ENCODE results near the gene GNPDA1.
A peak's percentile ranks its signal among the peaks of the same experiment; 100 is the strongest.

GRCh38 chr5:142000704-142001484 lies 11.9 kb downstream of the GNPDA1 start:
- TF ChIP-seq CTCF (IDR thresholded peaks at IDR 0.05; ENCODE audit: low read length) (peak; percentile 32; the same call in 1 of the 2 replicates), EZH2 (IDR thresholded peaks at IDR 0.05; ENCODE audit: borderline replicate concordance, low read length) (no peak)

Measured in OCI-LY1 (cell line).